ENCODE data around the gene TP73.
"Not testable (repeated sequence)": the region's sequence is repeated elsewhere in the genome, so short reads cannot be mapped to it uniquely, and the experiment has no call there.

TP73 gene

GRCh38 chr1:3746389-3746829 is 94.1 kb downstream of the TP73 start:
- FAIRE-seq, result no peak

GRCh38 chr1:3746830-3747521 is 94.7 kb downstream of the TP73 start:
- no peak for FAIRE-seq

GRCh38 chr1:3747522-3747848 is 95.2 kb downstream of the TP73 start:
- no peak for FAIRE-seq

GRCh38 chr1:3747903-3748302 is 95.6 kb downstream of the TP73 start:
- FAIRE-seq, result no peak

- FAIRE-seq, result not testable (repeated sequence)
These were observed 96.1 kb downstream of the TP73 start for GRCh38 chr1:3748316-3748900.

GRCh38 chr1:3749512-3749911 is 97.2 kb downstream of the TP73 start:
- no peak for FAIRE-seq

- no peak for FAIRE-seq
These were observed 98.4 kb downstream of the TP73 start for GRCh38 chr1:3750741-3751140.

- no peak for FAIRE-seq
These were observed 100.2 kb downstream of the TP73 start, which contains the start of gene CCDC27 for GRCh38 chr1:3752400-3752945. Gene CCDC27, plus strand, starts transcription at chr1:3752450. Its CDS starts 32 bp downstream, at chr1:3752482.

GRCh38 chr1:3753656-3754454 is 101.5 kb downstream of the TP73 start:
- no peak for FAIRE-seq

GRCh38 chr1:3756394-3756793 is 104.1 kb downstream of the TP73 start:
- FAIRE-seq, result no peak

- no peak for FAIRE-seq
These were observed 106.8 kb downstream of the TP73 start for GRCh38 chr1:3759164-3759563.

GRCh38 chr1:3759796-3760195 is 107.5 kb downstream of the TP73 start:
- no peak for FAIRE-seq

GRCh38 chr1:3761296-3762010 is 109.1 kb downstream of the TP73 start:
- no peak for FAIRE-seq

- no peak for FAIRE-seq
These were observed 110.0 kb downstream of the TP73 start for GRCh38 chr1:3762151-3762872.

GRCh38 chr1:3762873-3763228 is 110.5 kb downstream of the TP73 start:
- no peak for FAIRE-seq

- FAIRE-seq, result no peak
These were observed 111.2 kb downstream of the TP73 start for GRCh38 chr1:3763351-3764125.

- no peak for FAIRE-seq
These were observed 115.1 kb downstream of the TP73 start for GRCh38 chr1:3767328-3767925.

GRCh38 chr1:3768811-3769390 is 116.6 kb downstream of the TP73 start:
- FAIRE-seq, result no peak

- no peak for FAIRE-seq
These were observed 117.9 kb downstream of the TP73 start for GRCh38 chr1:3770047-3770765.
